GM19463 (cell line): ENCODE results near the gene AGR3.
A peak's percentile ranks its signal among the peaks of the same experiment; 100 is the strongest.
"Not testable (repeated sequence)": the region's sequence is repeated elsewhere in the genome, so short reads cannot be mapped to it uniquely, and the experiment has no call there.

ENCODE experiments used
- ATAC-seq: cut with Tn5 transposase; IDR thresholded peaks from one replicate; pipeline ENCODE4 v1.9.1; 2021; ENCODE audit warnings: mild to moderate bottlenecking, moderate library complexity; ENCODE audit not compliant: unreplicated experiment

Gene AGR3

DNA sequence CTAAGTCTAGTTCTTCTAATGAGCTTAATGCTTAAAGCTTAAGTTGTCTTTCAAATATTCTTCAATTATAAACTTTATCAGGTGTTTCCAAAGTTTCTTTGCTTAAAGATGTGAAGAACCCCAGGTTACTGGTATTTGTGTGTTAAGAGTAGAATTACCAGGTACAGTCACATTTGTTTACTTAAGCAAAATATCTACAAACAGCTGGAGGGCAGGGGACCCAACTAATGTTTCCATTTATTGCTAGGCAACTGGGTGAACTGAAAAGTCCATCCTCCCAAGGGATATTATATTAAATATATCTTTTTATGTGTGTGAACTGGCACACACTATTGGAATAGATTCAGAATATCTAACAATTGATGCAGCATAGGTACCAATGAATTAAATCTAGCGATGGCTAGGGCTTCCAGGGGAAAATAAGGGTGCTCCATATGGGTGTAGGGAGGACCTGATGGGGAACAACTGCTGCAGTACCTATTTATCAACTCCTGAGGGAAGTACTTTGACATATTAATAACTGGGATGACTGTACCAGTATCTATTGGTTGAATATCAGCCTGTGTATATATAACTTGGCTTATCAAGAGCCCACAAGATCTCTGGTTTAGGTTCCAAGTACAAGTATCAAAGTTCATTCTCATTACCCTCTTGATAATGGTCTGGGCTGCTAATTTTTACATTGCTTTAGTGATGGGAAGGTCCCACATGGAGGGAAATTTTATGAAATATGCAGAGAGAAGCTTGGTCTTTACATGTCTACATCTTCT, 10.3 kb upstream of the AGR3 start:
- no peak for ATAC-seq

DNA sequence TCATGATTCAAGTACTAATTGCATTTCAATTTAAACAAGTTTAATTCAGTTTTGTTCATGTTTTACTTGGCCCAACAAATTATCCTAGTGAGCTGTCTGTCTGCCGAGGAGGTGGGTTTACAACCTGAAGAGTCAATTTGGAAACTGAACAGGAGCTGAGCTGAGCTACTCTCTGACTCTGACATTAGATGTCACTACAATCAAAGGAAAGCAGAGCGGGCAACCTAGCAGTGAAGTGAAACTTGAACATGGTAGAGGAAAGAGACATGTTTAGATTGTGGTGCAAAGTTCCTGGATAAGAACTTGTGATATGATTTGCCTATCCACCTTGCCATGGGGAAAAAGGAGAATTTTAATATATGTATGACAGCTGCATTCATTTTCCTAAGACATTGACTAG, 9.6 kb upstream of the AGR3 start:
- ATAC-seq = peak; percentile 66

DNA sequence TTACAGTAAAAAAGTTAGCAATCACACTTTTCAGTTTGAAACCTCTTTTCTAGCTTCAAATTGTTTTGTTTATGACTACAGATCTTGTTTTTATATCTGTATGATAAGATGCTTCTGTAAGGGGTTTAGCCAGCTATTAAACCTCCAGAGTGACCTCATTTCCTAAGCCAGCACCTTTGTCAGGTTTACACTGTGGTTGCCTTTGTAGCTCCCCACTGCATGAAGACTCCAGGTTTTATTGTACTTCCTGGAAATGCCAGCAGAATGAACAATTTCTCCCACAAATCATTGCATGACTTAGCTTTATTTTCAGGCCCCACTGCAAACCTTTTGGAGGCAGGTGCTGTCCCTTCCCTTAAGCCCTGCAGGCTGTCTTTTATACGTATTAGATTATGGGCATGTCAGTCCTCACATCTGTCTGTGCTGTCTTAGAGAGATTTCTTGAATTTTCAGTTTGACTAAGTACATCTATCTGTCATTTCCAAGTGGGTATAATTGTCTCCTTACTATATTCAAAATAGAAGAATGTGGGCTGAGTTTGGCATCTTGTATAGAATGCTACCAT, 8.2 kb upstream of the AGR3 start:
- ATAC-seq = no peak

DNA sequence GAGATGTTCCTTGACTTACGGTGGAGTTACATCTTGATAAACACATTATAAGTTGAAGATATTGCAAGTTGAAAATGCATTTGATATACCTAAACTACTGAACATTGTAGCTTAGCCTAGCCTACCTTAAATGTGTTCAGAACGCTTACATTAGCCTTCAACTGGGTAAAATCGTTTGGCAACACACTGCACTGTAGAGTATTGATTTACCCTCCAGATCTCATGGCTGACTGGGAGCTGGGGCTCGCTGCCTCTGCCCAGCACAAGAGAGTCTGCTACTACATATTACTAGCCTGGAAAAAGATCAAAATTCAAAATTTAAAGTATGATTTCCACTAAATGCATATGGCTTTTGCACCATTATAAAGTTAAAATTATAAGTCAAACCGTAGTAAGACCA, 7.5 kb upstream of the AGR3 start:
- no peak for ATAC-seq

DNA sequence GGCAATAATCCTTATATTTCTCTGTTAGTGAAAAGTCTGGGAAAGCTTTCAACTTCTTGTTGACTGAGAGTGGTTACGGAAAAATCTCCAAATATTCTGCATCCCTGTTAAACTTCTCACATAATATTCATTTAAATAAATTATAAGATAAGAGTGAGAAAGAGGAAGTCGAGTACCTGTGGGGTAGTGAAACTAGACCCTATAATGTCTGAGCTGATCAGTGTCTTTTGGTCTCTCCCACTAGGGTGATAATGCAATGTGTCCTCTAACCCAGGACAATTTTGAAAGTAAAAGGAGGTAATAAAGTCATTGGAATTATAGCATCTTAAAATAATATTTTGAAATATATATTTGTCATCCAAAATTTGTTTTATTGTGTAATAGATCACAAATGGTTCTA, 2.1 kb upstream of the AGR3 start:
- ATAC-seq = no peak

DNA sequence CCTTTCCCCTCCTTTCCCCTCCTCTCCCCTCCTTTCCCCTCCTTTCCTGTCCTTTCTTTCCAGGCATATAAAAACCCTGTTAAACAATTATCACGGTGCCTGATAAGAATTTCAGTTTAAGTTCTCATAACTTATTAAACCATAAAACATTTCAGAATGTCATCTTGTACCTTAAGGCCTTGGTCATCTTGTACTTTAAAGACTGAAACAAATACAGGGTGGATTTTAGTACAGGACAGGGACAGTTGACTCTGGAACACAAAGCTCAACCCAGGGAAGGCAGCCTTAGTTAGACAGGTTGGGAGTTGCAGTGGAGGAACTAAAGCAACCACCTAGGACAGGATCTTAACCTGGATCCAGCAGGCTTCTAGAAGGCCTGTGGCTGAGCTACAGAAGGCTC, 1.2 kb downstream of the AGR3 start:
- ATAC-seq = no peak

DNA sequence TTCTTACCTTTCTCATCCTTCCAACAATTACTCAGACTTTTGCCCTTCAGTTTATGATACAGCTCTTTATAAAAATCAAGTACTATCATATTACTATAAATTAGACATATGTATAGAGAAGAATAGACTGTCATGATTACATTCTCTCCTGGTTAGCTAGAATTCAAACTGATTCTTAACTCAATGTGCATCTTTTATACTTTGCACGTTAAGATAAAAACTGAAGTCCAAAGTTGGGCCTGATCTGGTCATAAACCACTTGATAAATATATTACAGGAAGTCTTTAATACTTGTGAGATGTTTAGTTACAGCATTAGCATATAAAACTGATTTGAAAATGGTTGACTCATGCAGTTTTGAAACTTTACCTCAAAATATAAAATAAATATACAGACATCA, 2.6 kb downstream of the AGR3 start:
- ATAC-seq = no peak

DNA sequence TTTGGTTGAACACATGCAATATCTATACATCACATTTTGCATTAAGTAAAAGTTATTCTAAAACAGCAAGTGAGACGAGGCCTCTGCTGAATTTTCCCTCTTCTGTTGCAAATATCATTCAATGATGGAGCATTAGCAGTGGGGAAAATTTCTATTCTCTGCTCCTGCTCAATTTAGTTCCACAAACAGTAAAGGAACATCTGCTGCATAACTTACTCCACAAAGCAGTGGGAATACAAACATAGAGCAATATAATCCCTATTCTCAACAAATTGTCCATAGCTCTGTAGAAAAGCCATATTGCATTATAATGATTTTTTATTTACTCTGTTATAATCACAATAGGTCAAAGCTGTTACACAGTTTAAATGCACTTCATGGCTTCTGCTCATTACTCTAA, 5.9 kb downstream of the AGR3 start:
- no peak for ATAC-seq

DNA sequence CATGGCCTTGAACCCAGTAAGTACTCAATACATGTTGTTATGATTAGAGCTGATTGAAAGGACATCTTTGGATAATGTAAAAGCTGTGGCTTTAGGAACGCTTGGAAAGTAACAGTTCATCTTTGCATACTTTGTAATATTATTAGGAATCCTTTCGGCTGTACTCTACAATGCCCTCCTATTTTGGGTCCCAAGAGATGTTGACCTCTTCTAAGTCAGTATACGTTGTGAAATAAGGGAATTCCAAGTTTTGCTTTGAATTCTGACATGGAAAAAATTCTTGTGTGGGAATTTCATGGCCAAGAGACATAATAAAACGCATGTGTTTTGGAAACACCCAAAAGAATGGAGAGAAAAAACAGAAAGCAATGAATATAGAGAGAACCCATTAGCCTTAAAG, 7.7 kb downstream of the AGR3 start:
- ATAC-seq = no peak

DNA sequence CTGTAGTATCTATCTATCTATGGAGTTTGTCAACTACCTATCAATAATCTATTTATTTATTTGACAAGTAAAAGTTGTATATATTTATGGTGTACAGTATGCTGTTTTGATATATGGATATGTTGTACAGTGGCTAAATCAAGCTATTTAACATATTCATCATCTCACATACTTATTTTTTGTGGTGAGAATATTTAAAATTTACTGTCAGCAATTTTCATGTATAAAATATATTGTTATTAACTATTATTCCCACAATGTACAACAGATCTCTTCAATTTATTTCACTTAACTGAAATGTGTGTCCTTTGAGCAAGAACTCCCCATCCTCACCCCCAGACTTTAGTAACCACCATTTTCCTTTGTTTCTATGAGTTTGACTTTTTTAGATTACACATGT, 14.5 kb downstream of the AGR3 start:
- ATAC-seq = no peak

DNA sequence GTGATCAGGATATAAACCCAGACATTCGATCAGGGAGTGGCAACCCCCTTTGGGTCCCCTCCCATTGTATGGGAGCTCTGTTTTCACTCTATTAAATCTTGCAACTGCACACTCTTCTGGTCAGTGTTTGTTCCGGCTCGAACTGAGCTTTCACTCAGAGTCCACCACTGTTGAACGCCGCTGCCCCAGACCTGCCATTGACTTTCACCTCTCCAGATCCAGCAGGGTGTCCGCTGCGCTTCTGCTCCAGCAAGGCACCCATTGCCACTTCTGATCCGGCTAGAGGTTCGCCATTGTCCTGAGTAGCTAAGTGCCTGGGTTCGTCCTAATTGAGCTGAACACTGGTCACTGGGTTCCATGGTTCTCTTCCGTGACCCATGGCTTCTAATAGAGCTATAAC, 28.6 kb downstream of the AGR3 start:
- not testable (repeated sequence) for ATAC-seq

DNA sequence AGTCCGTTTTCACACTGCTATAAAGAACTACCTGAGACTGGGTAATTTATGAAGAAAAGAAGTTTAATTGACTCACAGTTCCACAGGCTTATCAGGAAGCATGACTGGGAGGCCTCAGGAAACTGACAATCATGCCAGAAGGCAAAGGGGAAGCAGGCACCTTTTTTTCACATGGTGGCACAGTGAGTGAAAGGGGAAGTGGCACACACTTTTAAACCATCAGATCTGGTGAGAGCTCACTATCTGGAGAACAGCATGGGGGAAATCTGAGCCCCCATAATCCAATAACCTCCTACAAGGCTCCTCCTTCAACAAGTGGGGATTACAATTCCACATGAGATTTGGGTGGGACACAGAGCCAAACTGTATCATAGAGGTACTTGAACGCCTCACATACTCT, 30.0 kb downstream of the AGR3 start:
- no peak for ATAC-seq

DNA sequence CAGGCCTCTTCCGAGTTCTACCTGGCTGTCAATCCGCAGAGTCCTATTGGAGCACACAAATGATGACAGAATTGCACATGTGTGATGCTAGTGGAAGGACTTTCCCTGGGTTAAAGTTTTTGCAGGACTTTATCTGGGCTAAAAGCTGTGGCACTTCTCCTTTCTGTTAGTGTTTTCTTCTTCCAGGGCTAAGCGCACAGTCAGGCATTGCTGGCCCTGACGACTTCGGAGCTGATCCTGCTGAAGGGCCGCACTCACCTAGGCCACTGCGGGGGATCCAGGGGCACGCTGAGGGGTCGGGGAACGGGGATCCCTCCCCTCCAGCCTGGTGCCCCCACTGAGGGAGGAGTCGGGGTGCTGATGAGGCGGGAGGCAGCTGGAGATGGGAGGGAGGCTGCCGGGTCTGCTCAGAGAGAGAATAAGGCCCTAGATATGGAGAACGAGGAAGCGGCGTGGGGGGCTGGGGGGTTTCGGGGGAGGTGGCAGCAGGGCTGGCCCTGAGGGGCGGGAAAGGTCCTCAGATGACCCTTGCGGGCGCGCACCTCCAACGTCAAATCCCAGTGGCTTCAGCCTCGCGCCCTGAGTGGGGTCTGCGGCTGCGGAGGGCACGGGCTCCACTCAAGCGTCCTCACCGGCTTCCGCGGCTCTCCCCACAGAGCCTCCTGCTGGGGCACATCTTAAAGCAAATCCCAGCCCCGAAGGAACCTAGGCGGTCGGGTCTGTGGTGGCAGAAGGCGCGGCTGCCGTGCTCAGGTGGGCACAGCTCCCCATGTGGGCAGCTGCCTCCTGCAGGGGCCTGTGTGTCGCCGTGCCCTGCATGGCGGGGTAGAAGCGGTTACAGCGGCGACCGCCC, 30.9 kb downstream of the AGR3 start:
- ATAC-seq = no peak

DNA sequence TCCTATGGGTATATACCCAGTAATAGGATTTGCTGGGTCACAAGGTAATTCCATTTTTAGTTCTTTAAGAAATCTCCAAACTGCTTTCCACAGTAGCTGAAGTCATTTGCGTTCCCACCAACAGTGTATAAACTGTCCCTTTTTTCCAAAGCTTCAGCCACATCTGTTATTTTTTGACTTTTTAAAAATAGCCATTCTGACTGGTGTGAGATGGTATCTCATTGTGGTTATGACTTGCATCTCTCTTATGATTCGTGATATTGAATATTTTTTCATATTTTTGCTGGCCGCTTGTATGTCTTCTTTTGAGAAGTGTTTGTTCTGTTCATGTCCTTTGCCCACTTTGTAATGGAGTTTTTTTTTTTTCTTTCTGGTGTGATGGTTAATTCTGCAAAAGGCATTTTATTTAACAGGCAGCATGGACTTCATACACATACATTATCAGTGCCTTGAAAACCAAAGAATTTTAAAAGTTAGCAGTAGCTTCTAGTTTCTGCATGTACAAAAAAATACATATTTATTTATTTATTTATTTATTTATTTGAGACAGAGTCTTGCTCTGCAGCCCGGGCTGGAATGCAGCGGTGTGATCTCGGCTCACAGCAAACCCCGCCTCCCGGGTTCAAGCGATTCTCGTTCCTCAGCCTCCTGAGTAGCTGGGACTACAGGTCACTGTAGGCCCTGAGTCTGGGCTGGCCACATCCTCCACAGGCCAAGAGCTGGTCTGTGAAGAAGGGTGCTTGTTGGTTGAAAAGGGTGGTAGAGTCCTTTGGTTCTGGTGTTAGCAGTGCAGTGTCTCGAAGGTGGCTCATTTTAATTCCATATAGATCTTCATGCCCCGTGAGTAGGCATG, 32.3 kb downstream of the AGR3 start:
- ATAC-seq = no peak

DNA sequence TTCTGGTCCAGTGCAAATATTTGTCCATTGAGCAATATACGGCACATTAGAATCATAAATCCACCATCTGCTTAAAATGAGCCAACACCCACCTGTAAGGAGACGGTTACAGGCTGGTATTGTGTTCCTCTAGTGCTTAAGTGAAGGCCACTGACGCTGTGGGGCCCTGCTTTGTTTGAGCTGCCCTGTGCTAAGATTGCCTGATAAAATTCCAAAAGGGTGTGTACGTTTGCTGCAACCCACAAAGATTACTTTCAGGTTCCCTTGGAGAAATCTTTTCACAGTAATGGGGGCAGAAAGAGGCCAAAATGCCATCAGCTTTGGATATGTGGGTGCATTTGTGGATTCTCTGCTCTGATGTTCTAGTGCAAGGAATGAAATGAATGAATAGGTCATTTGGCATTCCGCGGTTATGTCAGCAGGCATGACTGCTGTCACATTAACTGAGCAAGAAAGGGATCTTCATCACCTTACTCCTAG, 34.4 kb downstream of the AGR3 start:
- no peak for ATAC-seq

DNA sequence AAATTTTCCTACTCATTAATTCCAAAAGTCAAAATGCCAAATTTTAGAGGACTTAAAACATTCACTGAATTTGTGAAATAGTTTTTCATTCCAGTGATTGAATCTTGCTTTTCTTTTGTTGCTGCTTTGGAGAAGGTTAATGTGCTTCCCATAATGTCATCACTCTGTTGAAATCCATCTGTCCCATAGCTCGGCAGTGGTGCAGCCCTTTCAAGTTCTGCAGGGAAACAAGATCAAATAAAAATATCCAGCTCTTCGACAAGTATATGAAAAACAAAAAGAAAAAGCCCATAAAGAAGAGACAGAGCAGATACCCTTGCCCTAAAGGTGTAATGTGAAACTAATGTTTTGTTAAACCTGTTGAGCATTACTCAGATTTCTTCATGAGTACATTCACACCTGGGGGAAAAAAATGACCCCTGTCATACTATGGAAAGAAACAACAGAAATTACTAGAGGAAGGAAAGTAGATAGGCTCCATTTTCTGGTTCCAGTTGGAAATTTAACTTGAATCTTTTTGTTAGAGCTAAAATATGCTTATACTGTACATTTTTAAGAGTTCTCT, 35.1 kb downstream of the AGR3 start:
- ATAC-seq = no peak

DNA sequence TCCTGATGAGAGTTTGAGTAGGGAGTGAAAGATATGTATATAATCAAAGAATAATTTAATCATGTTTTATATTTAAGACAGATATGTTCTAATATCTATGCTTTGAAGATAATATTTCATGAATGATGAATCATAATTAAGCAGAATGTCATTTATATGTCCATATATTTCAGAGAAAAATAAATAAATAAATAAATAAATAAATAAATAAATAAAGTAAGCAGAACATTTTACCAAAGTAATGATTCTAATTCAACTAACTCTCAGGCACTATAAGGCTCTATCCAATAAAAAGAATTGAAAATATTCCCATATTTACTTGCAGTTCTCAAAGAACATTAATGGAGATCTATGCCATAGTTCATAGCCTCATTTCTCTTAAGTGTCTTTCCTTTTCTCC, 36.0 kb downstream of the AGR3 start:
- no peak for ATAC-seq

DNA sequence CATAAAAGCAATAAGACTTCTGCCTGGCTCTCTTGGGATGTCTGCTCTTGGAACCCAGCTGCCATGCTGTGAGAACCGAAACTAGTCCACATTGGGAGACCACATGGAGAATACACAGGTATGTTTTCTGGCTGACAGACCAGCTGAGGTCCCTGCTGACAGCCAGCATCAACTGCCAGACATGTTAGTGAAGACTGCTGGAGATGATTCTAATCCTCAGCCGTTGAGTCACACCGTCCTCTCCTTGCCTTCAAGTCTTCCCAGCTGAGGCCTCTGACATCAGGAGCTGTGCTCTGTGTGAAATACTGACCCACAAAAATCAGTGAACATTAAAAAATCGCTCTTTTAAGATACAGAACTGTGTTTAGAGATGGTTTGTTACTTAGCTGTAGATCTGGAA, 40.1 kb downstream of the AGR3 start:
- ATAC-seq = no peak

DNA sequence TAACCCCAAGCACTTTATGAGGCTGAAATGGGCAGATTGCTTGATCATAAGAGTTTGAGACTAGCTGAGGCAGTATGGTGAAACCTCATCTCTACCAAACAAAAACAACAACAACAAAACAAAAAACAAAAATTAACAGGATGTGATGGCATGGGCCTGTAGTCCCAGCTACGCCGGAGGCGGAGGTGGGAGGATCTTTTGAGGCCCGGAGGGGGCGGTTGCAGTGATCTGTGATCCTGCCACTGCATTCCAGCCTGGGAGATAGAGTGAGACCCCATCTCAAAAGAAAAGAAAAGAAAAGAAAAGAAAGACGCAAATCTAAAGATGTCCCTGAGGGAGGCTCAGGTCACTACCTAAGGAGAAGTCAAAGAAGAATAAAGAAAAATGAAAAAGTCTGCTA, 41.7 kb downstream of the AGR3 start:
- ATAC-seq = no peak

DNA sequence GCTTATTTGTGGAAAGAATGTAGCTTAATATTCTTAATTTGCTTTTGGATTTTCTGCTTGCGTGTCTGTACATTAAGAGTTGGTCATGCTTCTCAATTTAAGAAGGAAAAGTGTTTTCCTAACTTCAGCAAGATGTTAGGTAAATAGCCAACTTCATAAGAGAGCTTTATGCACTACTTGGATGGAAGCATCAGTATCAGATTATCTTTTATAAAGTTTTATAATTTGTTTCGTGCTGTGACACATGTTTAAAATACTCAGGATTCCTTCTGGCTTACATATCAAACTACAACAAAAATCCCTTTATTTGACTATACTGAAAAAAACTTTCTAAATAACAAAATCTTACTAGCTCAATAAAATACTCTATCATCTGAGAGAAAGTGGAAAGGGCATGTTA, 42.1 kb downstream of the AGR3 start:
- ATAC-seq = no peak

DNA sequence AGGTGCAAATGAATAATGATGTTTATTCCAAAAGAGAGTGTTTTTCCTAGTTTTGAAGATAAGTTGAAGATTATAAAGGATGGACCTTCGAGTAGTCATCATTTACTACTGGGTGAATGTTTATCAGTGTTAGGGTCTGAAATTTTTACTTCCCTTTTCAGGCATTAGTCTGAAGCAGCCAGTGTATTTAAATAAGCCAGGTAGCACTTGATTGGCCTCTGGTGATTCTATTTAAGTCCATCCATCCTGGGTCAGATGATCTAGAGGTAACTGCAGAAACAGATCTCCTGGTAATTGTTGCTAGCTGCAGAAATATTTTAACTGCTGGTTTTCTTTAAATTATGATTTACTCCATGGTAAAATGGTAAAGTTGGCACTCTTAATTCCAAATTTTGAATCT, 42.9 kb downstream of the AGR3 start:
- ATAC-seq = no peak
